Trophoblast cell (in vitro differentiated cells and primary cell): Measurements from ENCODE around the gene RFX2.

ENCODE experiments used
- DNase-seq, 2 donors: peaks; one replicate each; pipeline ENCODE4 v3.0.0-alpha.2; 2016
- H2AFZ ChIP-seq: 2 replicates; pipeline ENCODE4 v1.6.1; 2013; ENCODE audit warnings: low read length, moderate library complexity, mild to moderate bottlenecking; ENCODE audit not compliant: insufficient read depth, poor library complexity
- H2AK5ac ChIP-seq: 2 replicates; pipeline ENCODE4 v1.6.1; 2013; ENCODE audit warnings: mild to moderate bottlenecking, low read length
- H2BK120ac ChIP-seq: 2 replicates; pipeline ENCODE4 v1.6.1; 2013; ENCODE audit warnings: low read length, mild to moderate bottlenecking, moderate library complexity; ENCODE audit not compliant: insufficient read depth, poor library complexity
- H2BK12ac ChIP-seq: 2 replicates; pipeline ENCODE4 v1.6.1; 2013; ENCODE audit warnings: mild to moderate bottlenecking, low read length, moderate library complexity
- H2BK5ac ChIP-seq: 2 replicates; pipeline ENCODE4 v1.6.1; 2013; ENCODE audit warnings: low read length, low read depth, moderate library complexity, mild to moderate bottlenecking; ENCODE audit not compliant: poor library complexity
- H3K14ac ChIP-seq: 2 replicates; pipeline ENCODE4 v1.6.1; 2013; ENCODE audit warnings: mild to moderate bottlenecking, low read length
- H3K18ac ChIP-seq: 2 replicates; pipeline ENCODE4 v1.6.1; 2013; ENCODE audit warnings: mild to moderate bottlenecking, low read length
- H3K23ac ChIP-seq: 2 replicates; pipeline ENCODE4 v1.6.1; 2013; ENCODE audit warnings: low read length
- H3K27ac ChIP-seq: 2 replicates; pipeline ENCODE4 v1.5.1; 2013; ENCODE audit warnings: low read depth, mild to moderate bottlenecking, inconsistent platforms, low read length, moderate library complexity
- H3K27me3 ChIP-seq: 2 replicates; pipeline ENCODE4 v1.6.1; 2013; ENCODE audit warnings: inconsistent platforms, mild to moderate bottlenecking, low read length, moderate library complexity; ENCODE audit not compliant: insufficient read depth
- H3K36me3 ChIP-seq, 2 experiments: 1 replicate in 1 of 2; 2 replicates in 1 of 2; pipeline ENCODE4 v1.6.1; 2013; ENCODE audit warnings: low read length in 2 of 2, mild to moderate bottlenecking in 2 of 2, moderate library complexity in 1 of 2; ENCODE audit not compliant: insufficient read depth in 2 of 2, control insufficient read depth in 1 of 2
- H3K4ac ChIP-seq: 2 replicates; pipeline ENCODE4 v1.6.1; 2013; ENCODE audit warnings: low read depth, mild to moderate bottlenecking, low read length, moderate library complexity
- H3K4me1 ChIP-seq, 2 experiments: 1 replicate in 1 of 2; 2 replicates in 1 of 2; pipeline ENCODE4 v1.6.1; 2013; ENCODE audit warnings: low read length in 2 of 2, mild to moderate bottlenecking in 2 of 2, moderate library complexity in 1 of 2; ENCODE audit not compliant: insufficient read depth in 2 of 2, control insufficient read depth in 1 of 2
- H3K4me2 ChIP-seq: 2 replicates; pipeline ENCODE4 v1.6.1; 2013; ENCODE audit warnings: inconsistent platforms, mild to moderate bottlenecking, low read length, moderate library complexity
- H3K4me3 ChIP-seq: 2 replicates; pipeline ENCODE4 v1.5.1; 2013; ENCODE audit warnings: mild to moderate bottlenecking, low read depth, low read length, inconsistent platforms
- H3K79me1 ChIP-seq: one replicate; pipeline ENCODE4 v1.6.1; 2013; ENCODE audit warnings: low read length
- H3K79me2 ChIP-seq: 2 replicates; pipeline ENCODE4 v1.6.1; 2013; ENCODE audit warnings: low read length, mild to moderate bottlenecking; ENCODE audit not compliant: control insufficient read depth, insufficient read depth, poor library complexity
- H3K9ac ChIP-seq: 2 replicates; pipeline ENCODE4 v1.6.1; 2013; ENCODE audit warnings: mild to moderate bottlenecking, low read length
- H3K9me3 ChIP-seq: 2 replicates; pipeline ENCODE4 v1.6.1; 2013; ENCODE audit warnings: low read depth, mild to moderate bottlenecking, control low read depth, inconsistent platforms, low read length; ENCODE audit not compliant: insufficient read depth
- H4K12ac ChIP-seq: 2 replicates; pipeline ENCODE4 v1.6.1; 2013; ENCODE audit warnings: low read depth, mild to moderate bottlenecking, low read length, moderate library complexity
- H4K8ac ChIP-seq: 2 replicates; pipeline ENCODE4 v1.6.1; 2013; ENCODE audit warnings: low read depth, mild to moderate bottlenecking, low read length, moderate library complexity
- H4K91ac ChIP-seq: one replicate; pipeline ENCODE4 v1.6.1; 2013; ENCODE audit warnings: low read depth, mild to moderate bottlenecking, low read length, moderate library complexity
- WGBS: extraction: QIAGEN DNeasy Blood & Tissue Kit; methylation state at CpG from one replicate; pipeline ENCODE4 v1.1.7; 2013; ENCODE audit warnings: missing lambda C conversion rate; ENCODE audit not compliant: insufficient read length, insufficient coverage; ENCODE audit errors: extremely low coverage; 5-methylcytosine and 5-hydroxymethylcytosine counted together

Gene RFX2

DNA sequence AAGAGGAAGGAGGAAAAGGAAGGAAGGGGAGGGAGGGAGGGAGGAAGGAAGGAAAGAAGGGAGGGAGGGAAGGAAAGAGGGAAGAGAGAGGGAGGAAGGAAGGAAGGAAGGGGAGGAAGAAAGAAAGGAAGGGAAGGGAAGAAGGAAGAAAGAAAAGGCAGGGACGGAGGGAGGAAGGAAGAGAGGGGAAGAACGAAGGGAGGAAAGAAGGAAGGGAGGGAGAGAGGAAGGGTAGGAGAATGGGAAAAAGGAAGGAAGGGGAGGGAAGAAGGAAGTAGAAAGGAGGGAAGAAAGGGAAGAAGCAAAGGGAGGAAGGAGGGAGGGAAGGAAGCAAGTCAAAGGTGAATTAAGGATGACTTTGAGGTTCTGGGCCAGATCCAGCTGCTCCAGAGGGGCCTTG is 28.2 kb upstream of the RFX2 start:
- no peak overlapping the region for H3K4ac ChIP-seq
- no peaks in the 10 kb centered on the region for H3K79me2 ChIP-seq
- H3K27me3 ChIP-seq = no peaks in the 10 kb centered on the region
- no peak overlapping the region for H3K27ac ChIP-seq
- H3K4me2 ChIP-seq = no peak overlapping the region
- H3K9me3 ChIP-seq = peaks cover 17% of the 10 kb centered on the region
- H3K79me1 ChIP-seq = no peaks in the 10 kb centered on the region
- no peak overlapping the region for H4K8ac ChIP-seq
- H3K36me3 ChIP-seq = no peaks in the 10 kb centered on the region
- WGBS = 80% methylated on average over 2 of the region's 2 CpGs
- H3K9ac ChIP-seq = no peak overlapping the region
- no peak overlapping the region for H2BK12ac ChIP-seq
- no peak overlapping the region for H2BK5ac ChIP-seq
- H3K18ac ChIP-seq = no peak overlapping the region
- no peak overlapping the region for H3K14ac ChIP-seq
- H3K4me1 ChIP-seq = no peaks in the 10 kb centered on the region
- H4K91ac ChIP-seq = no peak overlapping the region
- H2AFZ ChIP-seq = no peak overlapping the region
- no peak overlapping the region for H2AK5ac ChIP-seq
- no peak for DNase-seq
- H4K12ac ChIP-seq = no peak overlapping the region
- H3K23ac ChIP-seq = no peak overlapping the region
- H2BK120ac ChIP-seq = no peak overlapping the region
- no peak overlapping the region for H3K4me3 ChIP-seq

DNA sequence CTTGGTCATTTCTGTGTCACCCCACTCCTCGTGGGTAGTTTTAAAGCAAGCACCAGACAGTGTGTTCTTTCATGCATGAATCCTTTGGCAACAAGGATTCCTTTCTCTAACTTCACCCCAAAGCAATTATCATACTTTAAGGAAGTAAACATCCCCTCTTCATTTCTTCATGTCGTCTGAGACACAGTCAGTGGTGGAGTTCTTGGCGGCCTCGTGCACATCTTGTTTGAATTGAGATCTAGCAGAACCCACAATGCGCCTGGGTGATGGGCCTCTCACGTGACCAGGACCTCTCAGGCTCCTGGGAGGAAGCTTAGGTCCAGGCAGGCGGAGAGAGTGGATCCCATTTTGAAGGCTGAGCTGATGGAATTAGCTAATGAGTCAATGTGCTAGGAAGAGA is 27.8 kb upstream of the RFX2 start:
- no peak overlapping the region for H2BK12ac ChIP-seq
- H2BK120ac ChIP-seq = no peak overlapping the region
- H3K9me3 ChIP-seq = peaks cover 22% of the 10 kb centered on the region
- H4K91ac ChIP-seq = no peak overlapping the region
- H2AFZ ChIP-seq = no peak overlapping the region
- H2AK5ac ChIP-seq = no peak overlapping the region
- H4K8ac ChIP-seq = no peak overlapping the region
- H3K9ac ChIP-seq = no peak overlapping the region
- H3K27me3 ChIP-seq = no peaks in the 10 kb centered on the region
- no peaks in the 10 kb centered on the region for H3K36me3 ChIP-seq
- no peak overlapping the region for H4K12ac ChIP-seq
- no peak overlapping the region for H2BK5ac ChIP-seq
- H3K4me2 ChIP-seq = no peak overlapping the region
- no peaks in the 10 kb centered on the region for H3K4me1 ChIP-seq
- H3K4ac ChIP-seq = no peak overlapping the region
- H3K23ac ChIP-seq = no peak overlapping the region
- no peak overlapping the region for H3K4me3 ChIP-seq
- DNase-seq = no peak
- no peak overlapping the region for H3K27ac ChIP-seq
- no CpG with 5 or more reads among the region's 7 CpGs for WGBS
- H3K18ac ChIP-seq = no peak overlapping the region
- H3K79me2 ChIP-seq = no peaks in the 10 kb centered on the region
- H3K14ac ChIP-seq = no peak overlapping the region
- H3K79me1 ChIP-seq = no peaks in the 10 kb centered on the region

DNA sequence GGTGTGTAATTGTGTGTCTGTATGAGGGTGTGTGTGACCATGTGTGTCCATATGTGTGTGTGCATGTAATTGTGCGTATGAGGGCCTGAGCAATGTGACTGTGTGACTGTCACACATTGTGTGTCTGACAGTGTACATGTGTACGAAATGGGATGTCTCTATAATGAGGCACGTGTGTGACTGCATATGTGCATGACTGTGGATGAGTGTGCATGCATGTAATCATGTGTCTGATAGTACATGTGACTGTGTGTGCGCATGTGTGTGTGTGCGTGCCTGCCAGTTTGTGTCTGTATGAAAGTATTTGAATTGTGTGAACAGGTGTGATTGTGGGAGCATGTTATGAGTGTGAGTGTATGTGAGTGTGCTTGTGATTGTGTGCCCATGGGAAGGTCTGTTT is 22.9 kb upstream of the RFX2 start:
- Histone ChIP-seq H3K36me3 (no peaks in the 10 kb centered on the region), H2BK120ac (no peak overlapping the region), H2AK5ac (no peak overlapping the region), H3K18ac (no peak overlapping the region), H3K79me2 (no peaks in the 10 kb centered on the region), H4K8ac (no peak overlapping the region), H3K9ac (no peak overlapping the region), H3K79me1 (no peaks in the 10 kb centered on the region), H3K14ac (no peak overlapping the region), H4K12ac (no peak overlapping the region), H3K4me2 (no peak overlapping the region), H3K9me3 (peaks cover 27% of the 10 kb centered on the region), H3K23ac (no peak overlapping the region), H4K91ac (no peak overlapping the region), H2AFZ (no peak overlapping the region), H3K4ac (no peak overlapping the region), H2BK5ac (no peak overlapping the region), H3K4me3 (no peak overlapping the region), H3K27me3 (no peaks in the 10 kb centered on the region), H3K27ac (no peak overlapping the region), H3K4me1 (no peaks in the 10 kb centered on the region), H2BK12ac (no peak overlapping the region)
- no peak for DNase-seq
- WGBS = no CpG with 5 or more reads among the region's 5 CpGs

DNA sequence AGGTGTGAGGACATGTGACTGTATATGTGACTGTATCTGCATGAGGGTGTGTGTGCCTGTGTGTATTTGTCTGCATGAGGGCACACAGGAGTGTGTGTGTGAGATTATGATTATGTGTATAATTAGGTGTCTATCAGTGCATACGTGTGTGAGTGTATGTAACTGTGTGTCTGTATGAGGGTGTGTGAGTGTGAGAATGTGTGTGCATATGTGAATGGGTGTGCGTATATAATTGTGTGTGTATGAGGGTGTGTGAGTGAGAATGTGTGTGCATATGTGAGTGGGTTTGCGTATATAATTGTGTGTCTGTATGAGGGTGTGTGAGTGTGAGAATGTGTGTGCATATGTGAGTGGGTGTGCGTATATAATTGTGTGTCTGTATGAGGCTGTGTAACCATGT is 22.2 kb upstream of the RFX2 start:
- no peaks in the 10 kb centered on the region for H3K36me3 ChIP-seq
- H3K9ac ChIP-seq = no peak overlapping the region
- H3K14ac ChIP-seq = no peak overlapping the region
- no peak overlapping the region for H2BK120ac ChIP-seq
- no peaks in the 10 kb centered on the region for H3K4me1 ChIP-seq
- no peak for DNase-seq
- H3K18ac ChIP-seq = no peak overlapping the region
- H3K4me3 ChIP-seq = no peak overlapping the region
- no peak overlapping the region for H2BK12ac ChIP-seq
- H2BK5ac ChIP-seq = no peak overlapping the region
- H3K79me1 ChIP-seq = no peaks in the 10 kb centered on the region
- H3K9me3 ChIP-seq = peaks cover 27% of the 10 kb centered on the region
- H3K79me2 ChIP-seq = no peaks in the 10 kb centered on the region
- no peak overlapping the region for H4K12ac ChIP-seq
- WGBS = 100% methylated on average over 2 of the region's 4 CpGs
- H3K4ac ChIP-seq = no peak overlapping the region
- H2AK5ac ChIP-seq = no peak overlapping the region
- H3K27ac ChIP-seq = no peak overlapping the region
- no peaks in the 10 kb centered on the region for H3K27me3 ChIP-seq
- peak overlapping the region; percentile 71 for H3K23ac ChIP-seq
- H2AFZ ChIP-seq = no peak overlapping the region
- no peak overlapping the region for H4K8ac ChIP-seq
- no peak overlapping the region for H3K4me2 ChIP-seq
- no peak overlapping the region for H4K91ac ChIP-seq
